ENCODE measurements around the gene CDH22. TPM values are rescaled to one million over a fixed set of nuclear protein-coding genes. Genes with fewer than 3 reads are reported as not detected.

The CDH22 gene
- total and polyA plus RNA-seq, 9 of the 15 experiments (the other 6 are each of a cell fraction or from before 2014, with no cell fraction given) = 0.07 to 0.08 TPM; not detected in 7

DNA sequence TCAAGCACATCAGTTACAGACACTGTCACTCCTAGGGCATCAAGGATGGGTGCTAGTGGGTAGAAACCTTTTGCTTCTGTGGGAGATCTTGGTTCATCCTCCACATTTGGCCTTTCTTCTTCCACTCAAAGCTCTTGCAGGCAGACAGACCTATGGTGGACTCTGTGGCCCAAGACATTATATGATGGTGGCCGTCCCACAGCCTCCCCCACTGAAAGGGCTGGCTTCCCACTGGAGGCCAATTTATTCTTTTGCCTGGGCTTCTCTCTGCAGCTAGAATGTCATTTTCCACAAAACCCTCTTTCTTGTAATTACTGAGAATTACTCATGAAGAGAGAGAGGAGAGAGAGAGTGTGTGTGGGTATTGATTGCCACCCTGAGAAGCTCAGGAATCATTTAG, 146.4 kb downstream of the CDH22 start:
- no TSS peak for BruUV-seq (replicated peaks)
- H3K27ac ChIP-seq (ENCODE audit: extremely low read depth, low read depth, low read length) = no peak overlapping the region
- H3K4me3 ChIP-seq = no peak overlapping the region
- POLR2A ChIA-PET = interaction anchor here (1.5 kb wide), 1 partner anchor 12 kb away, joined by 6 read pairs; no protein-coding TSS in a partner anchor
- TF ChIP-seq TAF7 (tag; IDR thresholded peaks at IDR 0.05) = no peak
- TF ChIP-seq, protein P1, sequence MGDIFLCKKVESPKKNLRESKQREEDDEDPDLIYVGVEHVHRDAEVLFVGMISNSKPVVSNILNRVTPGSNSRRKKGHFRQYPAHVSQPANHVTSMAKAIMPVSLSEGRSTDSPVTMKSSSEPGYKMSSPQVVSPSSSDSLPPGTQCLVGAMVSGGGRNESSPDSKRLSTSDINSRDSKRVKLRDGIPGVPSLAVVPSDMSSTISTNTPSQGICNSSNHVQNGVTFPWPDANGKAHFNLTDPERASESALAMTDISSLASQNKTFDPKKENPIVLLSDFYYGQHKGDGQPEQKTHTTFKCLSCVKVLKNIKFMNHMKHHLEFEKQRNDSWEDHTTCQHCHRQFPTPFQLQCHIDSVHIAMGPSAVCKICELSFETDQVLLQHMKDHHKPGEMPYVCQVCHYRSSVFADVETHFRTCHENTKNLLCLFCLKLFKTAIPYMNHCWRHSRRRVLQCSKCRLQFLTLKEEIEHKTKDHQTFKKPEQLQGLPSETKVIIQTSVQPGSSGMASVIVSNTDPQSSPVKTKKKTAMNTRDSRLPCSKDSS (IDR thresholded peaks at IDR 0.05; ENCODE audit: low read depth, partially characterized antibody) = no peak
- FAIRE-seq (no peak), DNase-seq (ENCODE audit: extremely low read depth in 1 of 4, low spot score in 3 of 4) (no peak), ATAC-seq (no peak)
- no peaks in the 10 kb centered on the region for H3K79me2 ChIP-seq (ENCODE audit: control insufficient read depth, insufficient read depth, low read length)
- H3K4me1 ChIP-seq (replicated peaks in 1 of 2; ENCODE audit: control insufficient read depth in 2 of 2, insufficient read depth in 2 of 2, low read length in 2 of 2) = no peaks in the 10 kb centered on the region
- H2AFZ ChIP-seq (ENCODE audit: low read depth, low read length) = no peak overlapping the region
- H3K9me1 ChIP-seq (ENCODE audit: control insufficient read depth, insufficient read depth, low read length) = no peaks in the 10 kb centered on the region
- no peak overlapping the region for H3K4me2 ChIP-seq (ENCODE audit: insufficient read depth, low read length)
- no peaks in the 10 kb centered on the region for H3K36me3 ChIP-seq (ENCODE audit: control insufficient read depth, insufficient read depth, low read length)
- no peaks in the 10 kb centered on the region for H3K9me3 ChIP-seq (replicated peaks; ENCODE audit: control insufficient read depth, insufficient read depth, low read depth, low read length)
- peaks cover 4 to 55% of the 10 kb centered on the region in 2 experiments; a peak in 4 of 5 replicates for H3K27me3 ChIP-seq (ENCODE audit: control insufficient read depth in 2 of 2, insufficient read depth in 2 of 2, low read length in 2 of 2)
- in situ Hi-C loops (cut with MboI) (no loop called here), intact Hi-C loops (cut with micrococcal nuclease) (no loop called here)
- no peaks in the 10 kb centered on the region; the same call in 1 of the 2 replicates for H4K20me1 ChIP-seq (replicated peaks; ENCODE audit: control insufficient read depth, insufficient read depth, low read length)
- CTCF ChIA-PET (ENCODE audit: low intra/inter-chr PET ratio) = no interaction called here
- no peak overlapping the region for H3K9ac ChIP-seq (ENCODE audit: insufficient read depth in 1 of 2, low read depth in 2 of 2, low read length in 2 of 2)
- WGBS (ENCODE audit: insufficient coverage, low coverage, missing lambda C conversion rate) = 0% methylated on average over 1 of the region's 1 CpG

DNA sequence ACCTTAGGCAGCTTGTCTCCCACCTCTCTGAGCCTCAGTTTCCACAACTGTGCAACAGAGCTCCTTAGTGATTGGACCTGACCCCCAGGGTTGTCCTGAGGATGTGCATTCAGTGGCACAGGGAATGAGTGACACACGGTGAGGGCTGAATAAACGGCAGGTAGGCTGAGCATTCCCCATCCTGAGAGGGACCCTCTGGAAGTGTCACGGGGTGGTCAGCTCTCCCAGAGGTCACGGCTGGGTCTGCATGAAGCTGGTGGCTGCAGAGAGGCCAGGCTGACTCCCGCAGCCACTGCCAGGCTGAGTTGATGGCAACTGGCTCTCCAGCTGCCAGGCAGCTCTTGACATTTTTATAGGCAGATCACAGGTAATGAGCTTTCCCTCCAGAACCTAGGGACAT, 147.6 kb downstream of the CDH22 start:
- no peak for ATAC-seq
- H3K27me3 ChIP-seq (ENCODE audit: control insufficient read depth in 2 of 2, insufficient read depth in 2 of 2, low read length in 2 of 2) = peaks cover 8 to 55% of the 10 kb centered on the region in 2 experiments; a peak in 3 of 5 replicates
- TF ChIP-seq, protein P2, sequence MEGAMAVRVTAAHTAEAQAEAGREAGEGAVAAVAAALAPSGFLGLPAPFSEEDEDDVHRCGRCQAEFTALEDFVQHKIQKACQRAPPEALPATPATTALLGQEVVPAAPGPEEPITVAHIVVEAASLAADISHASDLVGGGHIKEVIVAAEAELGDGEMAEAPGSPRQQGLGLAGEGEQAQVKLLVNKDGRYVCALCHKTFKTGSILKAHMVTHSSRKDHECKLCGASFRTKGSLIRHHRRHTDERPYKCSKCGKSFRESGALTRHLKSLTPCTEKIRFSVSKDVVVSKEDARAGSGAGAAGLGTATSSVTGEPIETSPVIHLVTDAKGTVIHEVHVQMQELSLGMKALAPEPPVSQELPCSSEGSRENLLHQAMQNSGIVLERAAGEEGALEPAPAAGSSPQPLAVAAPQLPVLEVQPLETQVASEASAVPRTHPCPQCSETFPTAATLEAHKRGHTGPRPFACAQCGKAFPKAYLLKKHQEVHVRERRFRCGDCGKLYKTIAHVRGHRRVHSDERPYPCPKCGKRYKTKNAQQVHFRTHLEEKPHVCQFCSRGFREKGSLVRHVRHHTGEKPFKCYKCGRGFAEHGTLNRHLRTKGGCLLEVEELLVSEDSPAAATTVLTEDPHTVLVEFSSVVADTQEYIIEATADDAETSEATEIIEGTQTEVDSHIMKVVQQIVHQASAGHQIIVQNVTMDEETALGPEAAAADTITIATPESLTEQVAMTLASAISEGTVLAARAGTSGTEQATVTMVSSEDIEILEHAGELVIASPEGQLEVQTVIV (CRISPR knock-in tag; IDR thresholded peaks at IDR 0.05; ENCODE audit: borderline replicate concordance) = no peak
- no peak for TF ChIP-seq HNRNPK (IDR thresholded peaks at IDR 0.05; ENCODE audit: low read depth, low read length, poor library complexity, severe bottlenecking)
- TF ChIP-seq ZNF24 (IDR thresholded peaks at IDR 0.05) = no peak
- TF ChIP-seq FOXM1 (IDR thresholded peaks at IDR 0.05; ENCODE audit: low read depth) = no peak
- no peak for TF ChIP-seq FOXM1 (CRISPR knock-in tag; IDR thresholded peaks at IDR 0.05; ENCODE audit: low read depth)

More for the DNA sequence above, 147.6 kb downstream of the CDH22 start:
- ChIA-PET CTCF (ENCODE audit: low intra/inter-chr PET ratio) (no interaction called here), POLR2A (interaction anchor here (0.6 kb wide), 1 partner anchor 17 kb away, joined by 3 read pairs; no protein-coding TSS in a partner anchor)
- Histone ChIP-seq H3K36me3 (ENCODE audit: control insufficient read depth, insufficient read depth, low read length) (no peaks in the 10 kb centered on the region), H3K4me2 (ENCODE audit: insufficient read depth, low read length) (no peak overlapping the region), H3K4me1 (replicated peaks in 1 of 2; ENCODE audit: control insufficient read depth in 2 of 2, insufficient read depth in 2 of 2, low read length in 2 of 2) (no peaks in the 10 kb centered on the region), H4K20me1 (replicated peaks; ENCODE audit: control insufficient read depth, insufficient read depth, low read length) (no peaks in the 10 kb centered on the region; the same call in 1 of the 2 replicates), H3K27ac (ENCODE audit: extremely low read depth, low read depth, low read length) (no peak overlapping the region), H2AFZ (ENCODE audit: low read depth, low read length) (no peak overlapping the region), H3K9me3 (replicated peaks; ENCODE audit: control insufficient read depth, insufficient read depth, low read depth, low read length) (no peaks in the 10 kb centered on the region), H3K4me3 (no peak overlapping the region), H3K9me1 (ENCODE audit: control insufficient read depth, insufficient read depth, low read length) (no peaks in the 10 kb centered on the region), H3K9ac (ENCODE audit: insufficient read depth in 1 of 2, low read depth in 2 of 2, low read length in 2 of 2) (no peak overlapping the region), H3K79me2 (ENCODE audit: control insufficient read depth, insufficient read depth, low read length) (no peaks in the 10 kb centered on the region)
- FAIRE-seq = no peak
- intact Hi-C loops (cut with micrococcal nuclease) = no loop called here
- no TSS peak for BruUV-seq (replicated peaks)
- WGBS (ENCODE audit: insufficient coverage, low coverage, missing lambda C conversion rate) = 0% methylated on average over 4 of the region's 5 CpGs
- in situ Hi-C loops (cut with MboI) = no loop called here
- DNase-seq (ENCODE audit: extremely low read depth in 1 of 4, low spot score in 3 of 4) = no peak
